ENCODE results near the gene NPAS3.

Gene NPAS3

GRCh38 chr14:33606591-33606990, 667.9 kb downstream of the NPAS3 start:
- no peak for TF ChIP-seq REST (IDR thresholded peaks at IDR 0.05; ENCODE audit: insufficient replicate concordance, low read depth)
- TF ChIP-seq CTCF (IDR thresholded peaks at IDR 0.05; ENCODE audit: insufficient read depth, low read length) = no peak
- no peak for TF ChIP-seq GABPA (IDR thresholded peaks at IDR 0.05; ENCODE audit: low read depth)
- TF ChIP-seq SPI1 (IDR thresholded peaks at IDR 0.05; ENCODE audit: borderline replicate concordance, low read depth) = no peak
- TF ChIP-seq POLR2AphosphoS5 (IDR thresholded peaks at IDR 0.05; ENCODE audit: low read depth) = no peak

GRCh38 chr14:33609582-33609981, 670.9 kb downstream of the NPAS3 start:
- Histone ChIP-seq H3K4me3 (replicated peaks; ENCODE audit: insufficient read depth, low read length) (no peak overlapping the region), H3K27ac (replicated peaks) (no peak overlapping the region), H3K27me3 (ENCODE audit: insufficient read depth, poor library complexity, severe bottlenecking) (no peaks in the 10 kb centered on the region)
- no peak for DNase-seq (ENCODE audit: low read depth in 1 of 2, low spot score in 1 of 2)
- no peak for TF ChIP-seq CTCF (IDR thresholded peaks at IDR 0.05; ENCODE audit: insufficient read depth, low read length)
- no peak for TF ChIP-seq REST (IDR thresholded peaks at IDR 0.05; ENCODE audit: insufficient replicate concordance, low read depth)

More at GRCh38 chr14:33606591-33606990, 667.9 kb downstream of the NPAS3 start:
- no peaks in the 10 kb centered on the region for H3K27me3 ChIP-seq (ENCODE audit: insufficient read depth, poor library complexity, severe bottlenecking)
- no peak overlapping the region for H3K27ac ChIP-seq (replicated peaks)
- H3K4me3 ChIP-seq (replicated peaks; ENCODE audit: insufficient read depth, low read length) = no peak overlapping the region
- no peak for DNase-seq (ENCODE audit: low read depth in 1 of 2, low spot score in 1 of 2)

GRCh38 chr14:33610121-33610520, 671.4 kb downstream of the NPAS3 start:
- TF ChIP-seq POLR2AphosphoS5 (IDR thresholded peaks at IDR 0.05; ENCODE audit: low read depth) = no peak
- no peak for TF ChIP-seq REST (IDR thresholded peaks at IDR 0.05; ENCODE audit: insufficient replicate concordance, low read depth)
- TF ChIP-seq CTCF (IDR thresholded peaks at IDR 0.05; ENCODE audit: insufficient read depth, low read length) = no peak
- no peak overlapping the region for H3K4me3 ChIP-seq (replicated peaks; ENCODE audit: insufficient read depth, low read length)
- H3K27ac ChIP-seq (replicated peaks) = no peak overlapping the region
- H3K27me3 ChIP-seq (ENCODE audit: insufficient read depth, poor library complexity, severe bottlenecking) = no peaks in the 10 kb centered on the region
- no peak for DNase-seq (ENCODE audit: low read depth in 1 of 2, low spot score in 1 of 2)

Data from HL-60 (cell line).